Measurements from ENCODE around the gene CD83. TPM values are rescaled to one million over a fixed set of nuclear protein-coding genes. Genes with fewer than 3 reads are reported as not detected.

The CD83 gene
- total and polyA plus RNA-seq, 4 donors, result 0.35 to 4.2 (median 0.60) TPM

DNA sequence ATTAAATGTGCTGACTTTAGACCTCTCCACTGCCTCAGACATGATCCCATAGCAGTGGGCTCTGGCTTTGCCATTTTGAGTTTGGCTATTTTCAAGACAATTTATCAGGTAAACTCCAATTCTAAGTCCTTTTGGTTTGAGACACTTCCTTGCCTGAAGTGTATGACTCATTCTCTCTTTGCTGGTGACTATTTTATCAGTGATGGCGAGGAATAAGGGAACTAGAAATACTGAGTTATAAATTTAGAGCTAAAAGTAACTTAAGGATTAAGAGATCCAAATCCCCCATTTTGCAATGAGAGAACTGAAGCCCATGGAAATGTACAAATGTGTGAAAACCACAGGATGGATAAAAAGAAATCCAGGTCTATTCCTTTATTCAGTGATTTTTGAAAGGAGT, 30.9 kb upstream of the CD83 start:
- WGBS, result 86% methylated on average over 1 of the region's 1 CpG
- no peaks in the 10 kb centered on the region for H3K4me1 ChIP-seq (ENCODE audit: control insufficient read depth in 4 of 4, insufficient read depth in 4 of 4, low read length in 3 of 4)
- no peak for DNase-seq (ENCODE audit: low spot score)
- H3K9me3 ChIP-seq (ENCODE audit: control insufficient read depth in 4 of 4, low read length in 3 of 4), result no peaks in the 10 kb centered on the region
- H3K36me3 ChIP-seq (ENCODE audit: control insufficient read depth in 4 of 4, insufficient read depth in 3 of 4, low read depth in 1 of 4, low read length in 3 of 4), result no peaks in the 10 kb centered on the region
- no peak overlapping the region for H3K27ac ChIP-seq (ENCODE audit: low read depth in 1 of 2, low read length in 2 of 2)
- no peak for TF ChIP-seq FOXA1 (IDR thresholded peaks at IDR 0.05)
- no peak for TF ChIP-seq RAD21 (IDR thresholded peaks at IDR 0.05)
- TF ChIP-seq NR2F2 (IDR thresholded peaks at IDR 0.05), result no peak
- no peak for TF ChIP-seq RXRA (IDR thresholded peaks at IDR 0.05)
- no peak for TF ChIP-seq JUND (IDR thresholded peaks at IDR 0.05)
- no peak for TF ChIP-seq GABPA (IDR thresholded peaks at IDR 0.05 in 1 of 2, conservative IDR thresholded peaks at IDR 0.05 in 1 of 2)
- TF ChIP-seq, protein P1, sequence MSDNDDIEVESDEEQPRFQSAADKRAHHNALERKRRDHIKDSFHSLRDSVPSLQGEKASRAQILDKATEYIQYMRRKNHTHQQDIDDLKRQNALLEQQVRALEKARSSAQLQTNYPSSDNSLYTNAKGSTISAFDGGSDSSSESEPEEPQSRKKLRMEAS (IDR thresholded peaks at IDR 0.05), result no peak
- TF ChIP-seq CTCF (IDR thresholded peaks at IDR 0.05; ENCODE audit: low read depth, low read length, missing input control), result no peak
- TF ChIP-seq YY1 (IDR thresholded peaks at IDR 0.05), result no peak
- TF ChIP-seq TAF1 (conservative IDR thresholded peaks at IDR 0.05), result no peak
- TF ChIP-seq FOXA2 (IDR thresholded peaks at IDR 0.05), result no peak
- no peak for TF ChIP-seq HNF4G (IDR thresholded peaks at IDR 0.05)
- no peak for TF ChIP-seq ZBTB33 (IDR thresholded peaks at IDR 0.05)
- TF ChIP-seq HNF4A (conservative IDR thresholded peaks at IDR 0.05), result no peak
- no peak for TF ChIP-seq SP1 (IDR thresholded peaks at IDR 0.05)
- TF ChIP-seq, protein P2, sequence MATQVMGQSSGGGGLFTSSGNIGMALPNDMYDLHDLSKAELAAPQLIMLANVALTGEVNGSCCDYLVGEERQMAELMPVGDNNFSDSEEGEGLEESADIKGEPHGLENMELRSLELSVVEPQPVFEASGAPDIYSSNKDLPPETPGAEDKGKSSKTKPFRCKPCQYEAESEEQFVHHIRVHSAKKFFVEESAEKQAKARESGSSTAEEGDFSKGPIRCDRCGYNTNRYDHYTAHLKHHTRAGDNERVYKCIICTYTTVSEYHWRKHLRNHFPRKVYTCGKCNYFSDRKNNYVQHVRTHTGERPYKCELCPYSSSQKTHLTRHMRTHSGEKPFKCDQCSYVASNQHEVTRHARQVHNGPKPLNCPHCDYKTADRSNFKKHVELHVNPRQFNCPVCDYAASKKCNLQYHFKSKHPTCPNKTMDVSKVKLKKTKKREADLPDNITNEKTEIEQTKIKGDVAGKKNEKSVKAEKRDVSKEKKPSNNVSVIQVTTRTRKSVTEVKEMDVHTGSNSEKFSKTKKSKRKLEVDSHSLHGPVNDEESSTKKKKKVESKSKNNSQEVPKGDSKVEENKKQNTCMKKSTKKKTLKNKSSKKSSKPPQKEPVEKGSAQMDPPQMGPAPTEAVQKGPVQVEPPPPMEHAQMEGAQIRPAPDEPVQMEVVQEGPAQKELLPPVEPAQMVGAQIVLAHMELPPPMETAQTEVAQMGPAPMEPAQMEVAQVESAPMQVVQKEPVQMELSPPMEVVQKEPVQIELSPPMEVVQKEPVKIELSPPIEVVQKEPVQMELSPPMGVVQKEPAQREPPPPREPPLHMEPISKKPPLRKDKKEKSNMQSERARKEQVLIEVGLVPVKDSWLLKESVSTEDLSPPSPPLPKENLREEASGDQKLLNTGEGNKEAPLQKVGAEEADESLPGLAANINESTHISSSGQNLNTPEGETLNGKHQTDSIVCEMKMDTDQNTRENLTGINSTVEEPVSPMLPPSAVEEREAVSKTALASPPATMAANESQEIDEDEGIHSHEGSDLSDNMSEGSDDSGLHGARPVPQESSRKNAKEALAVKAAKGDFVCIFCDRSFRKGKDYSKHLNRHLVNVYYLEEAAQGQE (IDR thresholded peaks at IDR 0.05), result no peak
- TF ChIP-seq EGR1 (IDR thresholded peaks at IDR 0.05; ENCODE audit: low read depth in 2 of 2), result no peak
- no peak for TF ChIP-seq ATF3 (IDR thresholded peaks at IDR 0.05)
- H3K27me3 ChIP-seq (ENCODE audit: control insufficient read depth in 4 of 4, insufficient read depth in 4 of 4, low read length in 3 of 4), result peaks cover 0 to 5% (median 2%) of the 10 kb centered on the region in 4 donors
- H3K9ac ChIP-seq (ENCODE audit: low read depth in 1 of 2, low read length in 2 of 2), result no peak overlapping the region
- H3K4me3 ChIP-seq (ENCODE audit: low read depth in 1 of 3, low read length in 3 of 3), result no peak overlapping the region

All from liver (tissue), 9 donors.